SK-N-SH (cell line): ENCODE results near the gene TCEA2. TPM values are rescaled to one million over a fixed set of nuclear protein-coding genes. Genes with fewer than 3 reads are reported as not detected.

Experiments used
- CTCF ChIA-PET: fragments of 300-600, 350-600 bp; formaldehyde crosslinking; extraction: SDS; loops from one replicate; lab custom pipeline; 2021; lab: Yijun Ruan, JAX
- POLR2A ChIA-PET: fragments of 350-600 bp; sonication (Branson Sonifier 250); formaldehyde crosslinking; extraction: SDS; loops from one replicate; lab custom pipeline; 2020; ENCODE audit warnings: antibody characterized with exemption, inconsistent platforms; lab: Yijun Ruan, JAX
- DNase-seq: peaks from one replicate; pipeline ENCODE4 v3.0.0; 2012
- H2AFZ ChIP-seq: fragments of 200-600 bp; sonication (generic); 2 replicates; pipeline ENCODE4 v1.8.1; 2016; ENCODE audit warnings: antibody characterized with exemption, mild to moderate bottlenecking, low read depth
- H3F3A ChIP-seq: fragments of 200-600 bp; sonication (generic); replicated peaks from 2 replicates; pipeline ENCODE3; 2016; ENCODE audit warnings: antibody characterized with exemption, mild to moderate bottlenecking; ENCODE audit not compliant: insufficient read depth
- H3K27ac ChIP-seq, 2 experiments: fragments of 200-500 bp in 1 of 2; fragments of 200-600 bp in 1 of 2; sonication (Bioruptor generic) in 1 of 2; sonication (generic), shearing (Covaris generic) in 1 of 2; 2 replicates each; pipeline versions ENCODE4 v1.5.1 to v1.6.1; 2014 to 2016; ENCODE audit warnings: low read depth in 2 of 2, inconsistent platforms in 1 of 2, low read length in 1 of 2, mild to moderate bottlenecking in 1 of 2, mixed read lengths in 1 of 2
- H3K27me3 ChIP-seq: fragments of 200-600 bp; sonication (generic), shearing (Covaris generic); 2 replicates; pipeline ENCODE4 v1.6.1; 2016; ENCODE audit warnings: mixed run types; ENCODE audit not compliant: insufficient read depth
- H3K36me3 ChIP-seq, 2 experiments: fragments of 200-500 bp in 1 of 2; fragments of 200-600 bp in 1 of 2; sonication (Bioruptor generic) in 1 of 2; sonication (generic) in 1 of 2; replicated peaks in 1 of 2; 2 replicates each; pipeline versions ENCODE3 to v1.5.1; 2014 to 2016; ENCODE audit warnings: low read length in 1 of 2, mild to moderate bottlenecking in 1 of 2; ENCODE audit not compliant: insufficient read depth in 2 of 2, control insufficient read depth in 1 of 2
- H3K4me1 ChIP-seq, 2 experiments: fragments of 200-500 bp in 1 of 2; fragments of 200-600 bp in 1 of 2; sonication (Bioruptor generic) in 1 of 2; sonication (generic), shearing (Covaris generic) in 1 of 2; 2 replicates each; pipeline versions ENCODE4 v1.5.1 to v1.6.1; 2014 to 2016; ENCODE audit warnings: low read depth in 1 of 2, low read length in 1 of 2, mixed run types in 1 of 2; ENCODE audit not compliant: insufficient read depth in 2 of 2, control insufficient read depth in 1 of 2
- H3K4me2 ChIP-seq: fragments of 200-600 bp; sonication (generic), shearing (Covaris generic); 2 replicates; pipeline ENCODE4 v1.6.1; 2017; ENCODE audit warnings: mixed run types
- H3K4me3 ChIP-seq, 2 experiments: fragments of 200-500 bp in 1 of 2; fragments of 200-600 bp in 1 of 2; sonication (Bioruptor generic) in 1 of 2; sonication (generic), shearing (Covaris generic) in 1 of 2; 2 replicates each; pipeline versions ENCODE4 v1.5.1 to v1.8.1; 2014 to 2016; ENCODE audit warnings: low read depth in 2 of 2, inconsistent platforms in 1 of 2, low read length in 1 of 2, mild to moderate bottlenecking in 1 of 2, mixed read lengths in 1 of 2, moderate library complexity in 1 of 2
- H3K79me2 ChIP-seq: fragments of 200-600 bp; sonication (generic); 2 replicates; pipeline ENCODE4 v1.8.1; 2017; ENCODE audit warnings: mild to moderate bottlenecking; ENCODE audit not compliant: insufficient read depth
- H3K9ac ChIP-seq: fragments of 200-600 bp; sonication (generic); 2 replicates; pipeline ENCODE4 v1.6.1; 2017; ENCODE audit warnings: mixed run types
- H3K9me2 ChIP-seq: fragments of 200-600 bp; sonication (generic); 2 replicates; pipeline ENCODE4 v1.6.1; 2017; ENCODE audit warnings: mixed run types
- H3K9me3 ChIP-seq: fragments of 200-600 bp; sonication (generic); 2 replicates; pipeline ENCODE4 v1.6.1; 2017; ENCODE audit warnings: mixed run types, mild to moderate bottlenecking, moderate library complexity
- H4K20me1 ChIP-seq: fragments of 200-600 bp; sonication (generic); 2 replicates; pipeline ENCODE4 v1.6.1; 2017; ENCODE audit warnings: mild to moderate bottlenecking, mixed run types; ENCODE audit not compliant: insufficient read depth
- CHD2 ChIP-seq: fragments of 150-350 bp; IDR thresholded peaks from 2 replicates; pipeline ENCODE4 v1.6.1; 2018; ENCODE audit warnings: low read length; ENCODE audit not compliant: partially characterized antibody
- EP300 ChIP-seq, 2 experiments: IDR thresholded peaks; 2 replicates each; pipeline versions ENCODE4 v1.4.0 to v1.6.1; 2012; ENCODE audit warnings: borderline replicate concordance in 1 of 2, low read depth in 1 of 2, low read length in 1 of 2
- EZH2phosphoT487 ChIP-seq: fragments of 200-600 bp; sonication (generic); IDR thresholded peaks from 2 replicates; pipeline ENCODE4 v1.6.1; 2017; ENCODE audit warnings: low read depth, mixed run types, mild to moderate bottlenecking, antibody characterized with exemption, moderate library complexity, borderline replicate concordance
- FOSL2 ChIP-seq: IDR thresholded peaks from 2 replicates; pipeline ENCODE4 v1.4.0; 2012; ENCODE audit warnings: low read depth, mild to moderate bottlenecking, moderate library complexity, borderline replicate concordance
- FOXM1 ChIP-seq: IDR thresholded peaks from 2 replicates; pipeline ENCODE4 v1.4.0; 2012; ENCODE audit warnings: low read depth, mild to moderate bottlenecking
- GATA2 ChIP-seq: sonication (generic); formaldehyde crosslinking; IDR thresholded peaks from 2 replicates; pipeline ENCODE4 v1.5.0; 2020; ENCODE audit warnings: mild to moderate bottlenecking, missing genetic modification reagents
- MXI1 ChIP-seq: IDR thresholded peaks from 2 replicates; pipeline ENCODE4 v1.6.1; 2012; ENCODE audit warnings: mild to moderate bottlenecking, low read depth, low read length, improper control_type of control experiment
- NFIC ChIP-seq: IDR thresholded peaks from 2 replicates; pipeline ENCODE4 v1.4.0; 2012; ENCODE audit warnings: borderline replicate concordance
- NRF1 ChIP-seq: IDR thresholded peaks from 2 replicates; pipeline ENCODE4 v1.6.1; 2012; ENCODE audit warnings: low read depth, mild to moderate bottlenecking, low read length
- POLR2AphosphoS5 ChIP-seq: IDR thresholded peaks from 2 replicates; pipeline ENCODE4 v1.6.1; 2012; ENCODE audit warnings: low read depth, low read length
- RAD21 ChIP-seq: IDR thresholded peaks from 2 replicates; pipeline ENCODE4 v1.6.1; 2012; ENCODE audit warnings: mild to moderate bottlenecking, low read length
- RFX5 ChIP-seq: IDR thresholded peaks from 2 replicates; pipeline ENCODE4 v1.6.1; 2012; ENCODE audit warnings: mild to moderate bottlenecking, improper control_type of control experiment, low read length
- SIN3A ChIP-seq: IDR thresholded peaks from 2 replicates; pipeline ENCODE4 v1.6.1; 2012; ENCODE audit warnings: low read depth, mild to moderate bottlenecking, low read length, moderate library complexity, borderline replicate concordance
- TAF1 ChIP-seq: IDR thresholded peaks from 2 replicates; pipeline ENCODE4 v1.6.1; 2012; ENCODE audit warnings: low read depth, mild to moderate bottlenecking, low read length, moderate library complexity, borderline replicate concordance
- TCF12 ChIP-seq: IDR thresholded peaks from 2 replicates; pipeline ENCODE4 v1.4.0; 2012
- WGBS: methylation state at CpG from one replicate; pipeline ENCODE4 v1.1.6; 2017; ENCODE audit warnings: low lambda C conversion rate; 5-methylcytosine and 5-hydroxymethylcytosine counted together
- polyA plus RNA-seq, 3 experiments: library from polyadenylated mRNA; depleted of rRNA; stranded (reverse); fragments of >200 nt; gene quantifications; 2 replicates each; pipeline ENCODE4 v1.2.3, GENCODE V29; 2012
- TF ChIP-seq, protein P1 (sequence below): IDR thresholded peaks from 2 replicates; pipeline ENCODE4 v1.4.0; 2012; ENCODE audit warnings: low read depth, borderline replicate concordance
- TF ChIP-seq, protein P2 (sequence below): fragments of 200-600 bp; sonication (generic); IDR thresholded peaks from 2 replicates; pipeline ENCODE4 v1.6.1; 2017; ENCODE audit warnings: antibody characterized with exemption, mild to moderate bottlenecking, moderate library complexity
- TF ChIP-seq, protein P3 (sequence below): IDR thresholded peaks from 2 replicates; pipeline ENCODE4; 2012

The TCEA2 gene
- polyA plus RNA-seq, 1 of the 3 experiments (the other 2 are of a cell fraction) = 98.9 TPM

DNA sequence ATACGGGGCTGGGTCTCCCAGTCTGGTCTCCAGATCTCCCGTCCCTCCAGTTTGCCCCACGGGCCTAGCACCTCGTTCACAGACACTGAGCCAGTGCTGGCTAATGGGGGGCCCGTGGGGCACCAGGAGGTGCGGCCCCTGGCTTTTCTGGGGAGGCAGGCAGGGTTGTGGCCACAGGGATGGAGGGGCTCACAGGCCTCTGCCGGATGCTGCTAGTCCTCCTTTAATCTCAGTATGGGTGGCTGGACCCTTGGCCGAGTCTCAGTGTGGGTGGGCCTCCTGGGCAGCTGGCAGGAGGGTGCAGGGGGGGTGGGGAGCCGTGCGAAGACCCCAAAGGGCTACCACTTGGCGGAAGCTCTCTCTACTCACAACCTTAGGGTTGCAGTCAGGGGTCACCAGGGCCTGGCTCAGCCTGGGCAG, 12.0 kb upstream of the TCEA2 start:
- Histone ChIP-seq H3K9ac (no peak overlapping the region), H3K4me2 (no peak overlapping the region), H2AFZ (no peak overlapping the region), H3K79me2 (no peaks in the 10 kb centered on the region), H3K9me2 (no peaks in the 10 kb centered on the region), H4K20me1 (no peaks in the 10 kb centered on the region), H3F3A (no peaks in the 10 kb centered on the region), H3K27me3 (peaks cover 30% of the 10 kb centered on the region), H3K4me3 (no peak overlapping the region), H3K9me3 (no peaks in the 10 kb centered on the region), H3K27ac (no peak overlapping the region), H3K36me3 (no peaks in the 10 kb centered on the region), H3K4me1 (peaks cover 0 to 7% of the 10 kb centered on the region in 2 experiments; a peak in 1 of 4 replicates)
- 63% methylated on average over 6 of the region's 11 CpGs for WGBS
- CTCF ChIA-PET = interaction anchor here (0.5 to 7.8 kb wide), 4 partner anchors 13 to 77 kb away, joined by 3 to 85 read pairs (median 4); partner anchors contain the start of gene SAMD10
- no peak for DNase-seq
- no peak for TF ChIP-seq TCF12
- no peak for TF ChIP-seq NRF1
- no peak for TF ChIP-seq RAD21
- POLR2A ChIA-PET = no interaction called here

DNA sequence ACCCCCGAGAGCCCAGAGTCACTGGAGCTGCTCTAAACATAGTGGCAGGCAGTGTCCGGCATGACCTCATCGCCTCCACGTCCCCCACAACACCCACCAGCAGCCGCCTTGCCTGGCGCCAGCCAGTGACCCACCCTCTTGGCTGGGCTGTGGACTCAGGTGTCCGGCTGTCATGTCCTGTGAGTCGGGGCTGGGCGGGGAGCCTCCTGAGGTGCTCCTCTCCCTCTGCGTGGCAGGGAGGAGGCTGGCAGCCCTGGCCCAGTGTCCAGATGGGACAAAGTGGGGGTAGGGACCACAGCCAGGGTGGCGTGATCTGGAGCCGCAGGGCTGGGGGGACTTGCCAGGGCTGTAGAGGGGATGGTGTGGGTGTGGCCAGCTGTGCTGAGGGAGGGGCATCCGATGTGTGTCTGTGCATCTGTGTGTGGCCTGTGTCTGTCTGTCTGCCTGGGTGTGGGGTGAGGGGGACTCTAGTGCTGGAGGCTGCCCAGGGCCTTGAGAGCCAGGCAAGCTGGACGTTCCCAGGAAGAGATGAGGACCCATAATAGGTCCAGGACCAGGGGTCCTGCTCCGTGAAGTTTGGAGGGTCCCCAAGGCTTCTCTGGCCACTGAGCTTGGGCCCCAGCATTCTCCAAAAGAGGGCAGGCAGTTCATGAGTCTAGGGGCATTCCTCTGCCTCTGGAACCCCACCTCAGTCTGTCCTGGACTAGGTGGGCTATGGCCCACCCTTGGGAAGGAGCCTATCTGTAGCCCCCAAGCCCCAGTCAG, 11.3 kb upstream of the TCEA2 start:
- H3K9me3 ChIP-seq = no peaks in the 10 kb centered on the region
- no peak overlapping the region for H3K4me3 ChIP-seq
- no peaks in the 10 kb centered on the region for H4K20me1 ChIP-seq
- H2AFZ ChIP-seq = no peak overlapping the region
- H3K27me3 ChIP-seq = peaks cover 23% of the 10 kb centered on the region
- CTCF ChIA-PET = interaction anchor here (0.6 to 7.8 kb wide), 10 partner anchors 9 to 142 kb away, joined by 3 to 85 read pairs (median 3); partner anchors contain the start of genes C20orf204 and TCEA2
- TF ChIP-seq TAF1 (no peak), FOXM1 (no peak), EZH2phosphoT487 (no peak), RFX5 (no peak), FOSL2 (no peak), GATA2 (CRISPR knock-in tag) (no peak), NFIC (no peak)
- no peak overlapping the region for H3K9ac ChIP-seq
- no peak overlapping the region for H3K4me2 ChIP-seq
- DNase-seq = no peak
- no peaks in the 10 kb centered on the region for H3K9me2 ChIP-seq
- no peaks in the 10 kb centered on the region for H3K36me3 ChIP-seq
- peaks cover 0 to 7% of the 10 kb centered on the region in 2 experiments; a peak in 1 of 4 replicates for H3K4me1 ChIP-seq
- 60% methylated on average over 1 of the region's 15 CpGs for WGBS
- POLR2A ChIA-PET = no interaction called here
- no peaks in the 10 kb centered on the region for H3K79me2 ChIP-seq
- no peak overlapping the region for H3K27ac ChIP-seq
- no peaks in the 10 kb centered on the region for H3F3A ChIP-seq

DNA sequence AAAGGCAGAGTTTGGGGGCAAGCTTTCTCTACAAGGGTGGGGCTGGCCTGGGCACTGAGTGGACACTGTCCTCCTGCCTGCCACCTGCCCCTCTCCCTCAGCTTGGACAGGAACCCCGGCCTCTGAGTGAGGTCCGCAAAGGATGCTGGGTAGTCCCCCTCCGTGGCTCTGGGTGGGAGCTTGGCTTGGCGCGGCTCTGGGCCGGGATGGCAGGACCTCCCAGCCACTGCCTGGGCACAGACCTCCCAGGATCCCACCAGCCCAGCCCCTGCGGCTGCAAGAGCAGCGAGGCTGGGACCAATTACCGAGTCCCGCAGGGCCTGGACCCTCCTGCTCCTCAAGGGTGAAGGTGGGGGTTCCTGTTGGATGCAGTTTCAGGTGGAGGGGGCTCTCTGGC, 10.7 kb upstream of the TCEA2 start:
- CTCF ChIA-PET = interaction anchor here (0.6 to 7.8 kb wide), 8 partner anchors 10 to 79 kb away, joined by 3 to 85 read pairs (median 4); partner anchors contain the start of genes C20orf204 and TCEA2
- H3K4me2 ChIP-seq = no peak overlapping the region
- H3K4me1 ChIP-seq = peaks cover 0 to 7% of the 10 kb centered on the region in 2 experiments; a peak in 1 of 4 replicates
- WGBS = no CpG with 5 or more reads among the region's 10 CpGs
- H4K20me1 ChIP-seq = no peaks in the 10 kb centered on the region
- no peaks in the 10 kb centered on the region for H3K9me3 ChIP-seq
- no peak overlapping the region for H2AFZ ChIP-seq
- no peak overlapping the region for H3K27ac ChIP-seq
- no peak overlapping the region for H3K4me3 ChIP-seq
- H3K36me3 ChIP-seq = no peaks in the 10 kb centered on the region
- H3K27me3 ChIP-seq = peaks cover 17% of the 10 kb centered on the region
- no peaks in the 10 kb centered on the region for H3F3A ChIP-seq
- no peak for DNase-seq
- H3K9ac ChIP-seq = no peak overlapping the region
- no peaks in the 10 kb centered on the region for H3K9me2 ChIP-seq
- POLR2A ChIA-PET = no interaction called here
- no peaks in the 10 kb centered on the region for H3K79me2 ChIP-seq
- no peak for TF ChIP-seq CHD2
- TF ChIP-seq, protein P1, sequence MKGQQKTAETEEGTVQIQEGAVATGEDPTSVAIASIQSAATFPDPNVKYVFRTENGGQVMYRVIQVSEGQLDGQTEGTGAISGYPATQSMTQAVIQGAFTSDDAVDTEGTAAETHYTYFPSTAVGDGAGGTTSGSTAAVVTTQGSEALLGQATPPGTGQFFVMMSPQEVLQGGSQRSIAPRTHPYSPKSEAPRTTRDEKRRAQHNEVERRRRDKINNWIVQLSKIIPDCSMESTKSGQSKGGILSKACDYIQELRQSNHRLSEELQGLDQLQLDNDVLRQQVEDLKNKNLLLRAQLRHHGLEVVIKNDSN = no peak
- TF ChIP-seq, protein P2, sequence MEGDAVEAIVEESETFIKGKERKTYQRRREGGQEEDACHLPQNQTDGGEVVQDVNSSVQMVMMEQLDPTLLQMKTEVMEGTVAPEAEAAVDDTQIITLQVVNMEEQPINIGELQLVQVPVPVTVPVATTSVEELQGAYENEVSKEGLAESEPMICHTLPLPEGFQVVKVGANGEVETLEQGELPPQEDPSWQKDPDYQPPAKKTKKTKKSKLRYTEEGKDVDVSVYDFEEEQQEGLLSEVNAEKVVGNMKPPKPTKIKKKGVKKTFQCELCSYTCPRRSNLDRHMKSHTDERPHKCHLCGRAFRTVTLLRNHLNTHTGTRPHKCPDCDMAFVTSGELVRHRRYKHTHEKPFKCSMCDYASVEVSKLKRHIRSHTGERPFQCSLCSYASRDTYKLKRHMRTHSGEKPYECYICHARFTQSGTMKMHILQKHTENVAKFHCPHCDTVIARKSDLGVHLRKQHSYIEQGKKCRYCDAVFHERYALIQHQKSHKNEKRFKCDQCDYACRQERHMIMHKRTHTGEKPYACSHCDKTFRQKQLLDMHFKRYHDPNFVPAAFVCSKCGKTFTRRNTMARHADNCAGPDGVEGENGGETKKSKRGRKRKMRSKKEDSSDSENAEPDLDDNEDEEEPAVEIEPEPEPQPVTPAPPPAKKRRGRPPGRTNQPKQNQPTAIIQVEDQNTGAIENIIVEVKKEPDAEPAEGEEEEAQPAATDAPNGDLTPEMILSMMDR = no peak
- TF ChIP-seq POLR2AphosphoS5 = no peak
- TF ChIP-seq FOXM1 = no peak
- no peak for TF ChIP-seq RAD21
- no peak for TF ChIP-seq TCF12
- TF ChIP-seq SIN3A = no peak
- no peak for TF ChIP-seq MXI1
- TF ChIP-seq EZH2phosphoT487 = no peak
- TF ChIP-seq GATA2 (CRISPR knock-in tag) = no peak
- TF ChIP-seq EP300 (IDR thresholded peaks at IDR 0.05; ENCODE audit: borderline replicate concordance in 1 of 2, low read depth in 1 of 2, low read length in 1 of 2) = no peak
- TF ChIP-seq, protein P3, sequence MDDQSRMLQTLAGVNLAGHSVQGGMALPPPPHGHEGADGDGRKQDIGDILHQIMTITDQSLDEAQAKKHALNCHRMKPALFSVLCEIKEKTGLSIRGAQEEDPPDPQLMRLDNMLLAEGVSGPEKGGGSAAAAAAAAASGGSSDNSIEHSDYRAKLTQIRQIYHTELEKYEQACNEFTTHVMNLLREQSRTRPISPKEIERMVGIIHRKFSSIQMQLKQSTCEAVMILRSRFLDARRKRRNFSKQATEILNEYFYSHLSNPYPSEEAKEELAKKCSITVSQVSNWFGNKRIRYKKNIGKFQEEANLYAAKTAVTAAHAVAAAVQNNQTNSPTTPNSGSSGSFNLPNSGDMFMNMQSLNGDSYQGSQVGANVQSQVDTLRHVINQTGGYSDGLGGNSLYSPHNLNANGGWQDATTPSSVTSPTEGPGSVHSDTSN = no peak
